ENCODE results near the gene CROCC2.

Gene CROCC2

GRCh38 chr2:241008711-241009121 lies 102.6 kb downstream of the CROCC2 start:
- DNase-seq (ENCODE audit: insufficient read length, low spot score): no peak
- FAIRE-seq: no peak

- FAIRE-seq (no peak), DNase-seq (ENCODE audit: insufficient read length, low spot score) (no peak)
Observed at GRCh38 chr2:241009191-241009590, 103.1 kb downstream of the CROCC2 start.

- no peak for DNase-seq (ENCODE audit: insufficient read length, low spot score)
Observed at GRCh38 chr2:241009601-241010530, 103.7 kb downstream of the CROCC2 start.

GRCh38 chr2:241010531-241011295 lies 104.6 kb downstream of the CROCC2 start:
- DNase-seq (ENCODE audit: insufficient read length, low spot score) (no peak), FAIRE-seq (no peak)

More at GRCh38 chr2:241009601-241010530, 103.7 kb downstream of the CROCC2 start:
- no peak for FAIRE-seq

GRCh38 chr2:241011296-241011600 lies 105.1 kb downstream of the CROCC2 start:
- no peak for DNase-seq (ENCODE audit: insufficient read length, low spot score)
- no peak for FAIRE-seq

GRCh38 chr2:241011751-241012510 lies 105.8 kb downstream of the CROCC2 start:
- no peak for DNase-seq (ENCODE audit: insufficient read length, low spot score)
- FAIRE-seq: no peak

- FAIRE-seq (no peak), DNase-seq (ENCODE audit: insufficient read length, low spot score) (no peak)
Observed at GRCh38 chr2:241014224-241014623, 108.1 kb downstream of the CROCC2 start.

GRCh38 chr2:241014764-241015163 lies 108.6 kb downstream of the CROCC2 start:
- DNase-seq (ENCODE audit: insufficient read length, low spot score): no peak
- FAIRE-seq: no peak

- DNase-seq (ENCODE audit: insufficient read length, low spot score) (no peak), FAIRE-seq (no peak)
Observed at GRCh38 chr2:241015439-241015838, 109.3 kb downstream of the CROCC2 start.

GRCh38 chr2:241017228-241017940 lies 111.2 kb downstream of the CROCC2 start:
- no peak for FAIRE-seq
- DNase-seq (ENCODE audit: insufficient read length, low spot score): no peak

GRCh38 chr2:241018051-241018891 lies 112.1 kb downstream of the CROCC2 start:
- DNase-seq (ENCODE audit: insufficient read length, low spot score): no peak
- FAIRE-seq: no peak

GRCh38 chr2:241019441-241020139 lies 113.5 kb downstream of the CROCC2 start:
- DNase-seq (ENCODE audit: insufficient read length, low spot score) (no peak), FAIRE-seq (no peak)

GRCh38 chr2:241020201-241020600 lies 114.1 kb downstream of the CROCC2 start:
- DNase-seq (ENCODE audit: insufficient read length, low spot score) (no peak), FAIRE-seq (no peak)

- FAIRE-seq: no peak
- no peak for DNase-seq (ENCODE audit: insufficient read length, low spot score)
Observed at GRCh38 chr2:241020629-241021190, 114.6 kb downstream of the CROCC2 start.

GRCh38 chr2:241025639-241026038 lies 119.5 kb downstream of the CROCC2 start:
- FAIRE-seq (no peak), DNase-seq (ENCODE audit: insufficient read length, low spot score) (no peak)

GRCh38 chr2:241029599-241030332 lies 123.6 kb downstream of the CROCC2 start:
- FAIRE-seq (no peak), DNase-seq (ENCODE audit: insufficient read length, low spot score) (no peak)

GRCh38 chr2:241030333-241030680 lies 124.2 kb downstream of the CROCC2 start:
- FAIRE-seq (no peak), DNase-seq (ENCODE audit: insufficient read length, low spot score) (no peak)

GRCh38 chr2:241030883-241031282 lies 124.7 kb downstream of the CROCC2 start:
- DNase-seq (ENCODE audit: insufficient read length, low spot score) (no peak), FAIRE-seq (no peak)

All from GM19239 (cell line).